Stimulated activated CD8-positive, alpha-beta memory T cell treated with anti-CD3 and anti-CD28 coated beads, Interleukin-4, amount 100 ng/mL, for 1 hour (primary cell): ENCODE measurements around the gene PTGR2.
"Not testable (repeated sequence)": the region's sequence is repeated elsewhere in the genome, so short reads cannot be mapped to it uniquely, and the experiment has no call there.

ENCODE experiments used
- DNase-seq, 2 donors: peaks; one replicate each; pipeline ENCODE4 v3.0.0-alpha.2; 2020; ENCODE audit warnings: low read depth in 2 of 2, low spot score in 1 of 2

Gene PTGR2

GRCh38 chr14:73829526-73830431 is 21.9 kb upstream of the PTGR2 start:
- no peak for DNase-seq

- DNase-seq, result no peak
Measured at GRCh38 chr14:73833034-73833433, 18.6 kb upstream of the PTGR2 start.

- no peak for DNase-seq
Measured at GRCh38 chr14:73833530-73834260, 17.9 kb upstream of the PTGR2 start.

- no peak for DNase-seq
Measured at GRCh38 chr14:73834261-73834625, 17.4 kb upstream of the PTGR2 start.

- not testable (repeated sequence) for DNase-seq
Measured at GRCh38 chr14:73838293-73839034, 13.2 kb upstream of the PTGR2 start.

GRCh38 chr14:73842201-73842600 is 9.4 kb upstream of the PTGR2 start:
- no peak for DNase-seq

- no peak for DNase-seq
Measured at GRCh38 chr14:73842851-73843250, 8.8 kb upstream of the PTGR2 start.

- DNase-seq, result no peak
Measured at GRCh38 chr14:73843296-73843695, 8.3 kb upstream of the PTGR2 start.

- DNase-seq, result no peak
Measured at GRCh38 chr14:73846947-73847346, 4.7 kb upstream of the PTGR2 start.

- no peak for DNase-seq
Measured at GRCh38 chr14:73851000-73851399, 631 bp upstream of the PTGR2 start.

- no peak for DNase-seq
Measured at GRCh38 chr14:73859145-73859544, 7.5 kb downstream of the PTGR2 start.

- DNase-seq, result no peak
Measured at GRCh38 chr14:73861073-73861472, 9.4 kb downstream of the PTGR2 start.

GRCh38 chr14:73862480-73862879 is 10.8 kb downstream of the PTGR2 start:
- DNase-seq, result no peak

- DNase-seq, result no peak
Measured at GRCh38 chr14:73863209-73863608, 11.6 kb downstream of the PTGR2 start.

- DNase-seq, result no peak
Measured at GRCh38 chr14:73865534-73866113, 14.0 kb downstream of the PTGR2 start.

GRCh38 chr14:73869754-73870153 is 18.1 kb downstream of the PTGR2 start:
- DNase-seq, result not testable (repeated sequence)

- no peak for DNase-seq
Measured at GRCh38 chr14:73870525-73871235, 19.0 kb downstream of the PTGR2 start.

GRCh38 chr14:73873660-73874059 is 22.0 kb downstream of the PTGR2 start:
- DNase-seq, result no peak

- no peak for DNase-seq
Measured at GRCh38 chr14:73877790-73878189, 26.2 kb downstream of the PTGR2 start.

GRCh38 chr14:73878436-73878835 is 26.8 kb downstream of the PTGR2 start:
- no peak for DNase-seq

- no peak for DNase-seq
Measured at GRCh38 chr14:73879027-73879426, 27.4 kb downstream of the PTGR2 start.
